H9 (cell line): ENCODE results near the gene HACE1. TPM values are rescaled to one million over a fixed set of nuclear protein-coding genes. Genes with fewer than 3 reads are reported as not detected.

ENCODE experiments used
- DNase-seq: peaks from one replicate; pipeline ENCODE4 v3.0.0-alpha.2; 2017
- H2AFZ ChIP-seq: one replicate; pipeline ENCODE4 v1.6.1; 2013; ENCODE audit warnings: mild to moderate bottlenecking, low read length, control low read depth, moderate library complexity
- H2AK5ac ChIP-seq: 2 replicates; pipeline ENCODE4 v1.6.1; 2013; ENCODE audit warnings: low read length, control low read depth, mixed read lengths; ENCODE audit not compliant: insufficient read length
- H2BK120ac ChIP-seq: one replicate; pipeline ENCODE4 v1.6.1; 2013; ENCODE audit warnings: low read depth, mild to moderate bottlenecking, low read length, control low read depth, inconsistent platforms; ENCODE audit not compliant: poor library complexity, severe bottlenecking
- H2BK12ac ChIP-seq: 2 replicates; pipeline ENCODE4 v1.6.1; 2013; ENCODE audit warnings: low read length, control low read depth, mixed read lengths, low read depth; ENCODE audit not compliant: insufficient read length
- H2BK15ac ChIP-seq: 2 replicates; pipeline ENCODE4 v1.6.1; 2013; ENCODE audit warnings: low read depth, low read length, control low read depth
- H2BK20ac ChIP-seq: one replicate; pipeline ENCODE4 v1.6.1; 2013; ENCODE audit warnings: low read depth, mild to moderate bottlenecking, low read length, control low read depth, inconsistent platforms; ENCODE audit not compliant: poor library complexity, severe bottlenecking
- H2BK5ac ChIP-seq: 2 replicates; pipeline ENCODE4 v1.6.1; 2013; ENCODE audit warnings: low read length, control low read depth, mixed read lengths; ENCODE audit not compliant: insufficient read length
- H3K14ac ChIP-seq: 2 replicates; pipeline ENCODE4 v1.6.1; 2013; ENCODE audit warnings: low read length, control low read depth; ENCODE audit not compliant: insufficient read depth
- H3K18ac ChIP-seq: 2 replicates; pipeline ENCODE4 v1.6.1; 2013; ENCODE audit warnings: low read depth, mild to moderate bottlenecking, mixed read lengths, low read length, control low read depth; ENCODE audit not compliant: insufficient read length
- H3K23ac ChIP-seq: 2 replicates; pipeline ENCODE4 v1.6.1; 2013; ENCODE audit warnings: low read length, control low read depth, mixed read lengths, low read depth; ENCODE audit not compliant: insufficient read length
- H3K23me2 ChIP-seq: 2 replicates; pipeline ENCODE4 v1.6.1; 2013; ENCODE audit warnings: low read depth, mild to moderate bottlenecking, mixed read lengths, low read length, control low read depth; ENCODE audit not compliant: insufficient read length, poor library complexity, severe bottlenecking
- H3K27ac ChIP-seq: 2 replicates; pipeline ENCODE4 v1.5.1; 2013; ENCODE audit warnings: low read length, control low read depth, mixed read lengths, low read depth; ENCODE audit not compliant: insufficient read length
- H3K27me3 ChIP-seq: 2 replicates; pipeline ENCODE4 v1.6.1; 2013; ENCODE audit warnings: low read length, control low read depth, inconsistent platforms; ENCODE audit not compliant: insufficient read depth
- H3K4ac ChIP-seq: 2 replicates; pipeline ENCODE4 v1.6.1; 2013; ENCODE audit warnings: low read depth, mild to moderate bottlenecking, control low read depth, inconsistent platforms, low read length, moderate library complexity
- H3K4me1 ChIP-seq: 2 replicates; pipeline ENCODE4 v1.6.1; 2013; ENCODE audit warnings: low read length, control low read depth, inconsistent platforms; ENCODE audit not compliant: insufficient read depth
- H3K4me2 ChIP-seq: 2 replicates; pipeline ENCODE4 v1.6.1; 2013; ENCODE audit warnings: low read length, control low read depth, mixed read lengths; ENCODE audit not compliant: insufficient read length, insufficient read depth
- H3K56ac ChIP-seq: 2 replicates; pipeline ENCODE4 v1.6.1; 2013; ENCODE audit warnings: low read depth, mild to moderate bottlenecking, mixed read lengths, low read length, control low read depth; ENCODE audit not compliant: insufficient read length
- H3K79me1 ChIP-seq: 2 replicates; pipeline ENCODE4 v1.6.1; 2013; ENCODE audit warnings: low read depth, mild to moderate bottlenecking, moderate library complexity, low read length, control low read depth, inconsistent platforms; ENCODE audit not compliant: insufficient read depth, poor library complexity, severe bottlenecking
- H3K79me2 ChIP-seq: 2 replicates; pipeline ENCODE4 v1.6.1; 2013; ENCODE audit warnings: low read length, control low read depth, inconsistent platforms; ENCODE audit not compliant: insufficient read depth
- H3K9ac ChIP-seq: 2 replicates; pipeline ENCODE4 v1.6.1; 2013; ENCODE audit warnings: low read length, control low read depth, mixed read lengths; ENCODE audit not compliant: insufficient read length; ENCODE audit errors: extremely low read depth
- H3K9me3 ChIP-seq: one replicate; pipeline ENCODE4 v1.6.1; 2013; ENCODE audit warnings: low read depth, low read length, inconsistent platforms; ENCODE audit not compliant: control insufficient read depth
- H3T11ph ChIP-seq: one replicate; pipeline ENCODE4 v1.6.1; 2013; ENCODE audit warnings: mild to moderate bottlenecking, low read length, control low read depth, inconsistent platforms
- H4K20me1 ChIP-seq: one replicate; pipeline ENCODE4 v1.6.1; 2013; ENCODE audit not compliant: control insufficient read depth, insufficient read length, insufficient read depth
- H4K5ac ChIP-seq: 2 replicates; pipeline ENCODE4 v1.6.1; 2013; ENCODE audit warnings: low read depth, mild to moderate bottlenecking, mixed read lengths, low read length, control low read depth; ENCODE audit not compliant: insufficient read length
- H4K8ac ChIP-seq: replicated peaks from 2 replicates; pipeline ENCODE4 v1.6.1; 2013; ENCODE audit warnings: low read length, control low read depth, mixed read lengths, low read depth; ENCODE audit not compliant: insufficient read length
- H4K91ac ChIP-seq: 2 replicates; pipeline ENCODE4 v1.6.1; 2013; ENCODE audit warnings: low read depth, mild to moderate bottlenecking, moderate library complexity, mixed read lengths, low read length, control low read depth; ENCODE audit not compliant: insufficient read length
- H3K27ac Mint-ChIP-seq, 3 experiments: 2 replicates in 2 of 3; 3 replicates in 1 of 3; pipeline ENCODE4 v1.8.0; 2020 to 2021; ENCODE audit warnings: mixed read lengths in 3 of 3, mild to moderate bottlenecking in 1 of 3, moderate library complexity in 1 of 3
- H3K27me3 Mint-ChIP-seq: 2 replicates; pipeline ENCODE4 v1.8.0; 2021; ENCODE audit warnings: low read depth, mild to moderate bottlenecking, moderate library complexity, mixed read lengths
- H3K36me3 Mint-ChIP-seq, 3 experiments: 2 replicates in 2 of 3; 3 replicates in 1 of 3; pipeline ENCODE4 v1.8.0; 2020 to 2021; ENCODE audit warnings: low read depth in 3 of 3, mixed read lengths in 3 of 3; ENCODE audit not compliant: insufficient read depth in 1 of 3
- H3K4me1 Mint-ChIP-seq, 2 experiments: 2 replicates each; pipeline ENCODE4 v1.8.0; 2020; ENCODE audit warnings: mixed read lengths in 2 of 2
- H3K4me3 Mint-ChIP-seq, 2 experiments: 2 replicates in 1 of 2; 3 replicates in 1 of 2; pipeline ENCODE4 v1.8.0; 2020 to 2021; ENCODE audit warnings: mild to moderate bottlenecking in 2 of 2, mixed read lengths in 2 of 2, moderate library complexity in 1 of 2
- H3K9me3 Mint-ChIP-seq, 2 experiments: 2 replicates in 1 of 2; 3 replicates in 1 of 2; pipeline ENCODE4 v1.8.0; 2020; ENCODE audit warnings: mild to moderate bottlenecking in 2 of 2, mixed read lengths in 2 of 2, moderate library complexity in 1 of 2
- WGBS: extraction: QIAGEN DNeasy Blood & Tissue Kit; methylation state at CpG from one replicate; pipeline ENCODE4 v1.1.7; 2013; ENCODE audit warnings: missing lambda C conversion rate, low lambda C conversion rate, mixed read lengths; ENCODE audit not compliant: insufficient read length; ENCODE audit errors: extremely low coverage; 5-methylcytosine and 5-hydroxymethylcytosine counted together
- total RNA-seq: library from RNA; stranded (reverse); gene quantifications from 2 replicates; pipeline ENCODE4 v1.2.1, GENCODE V29; 2021
- TF ChIP-seq, protein P1 (sequence below): fragments of 200-600 bp; sonication (generic); conservative IDR thresholded peaks from 3 replicates; pipeline ENCODE4 v1.8.0; 2021; ENCODE audit warnings: antibody characterized with exemption, mild to moderate bottlenecking

HACE1 gene
- total RNA-seq, 1 experiment from 2014 or later: 18.0 TPM

DNA sequence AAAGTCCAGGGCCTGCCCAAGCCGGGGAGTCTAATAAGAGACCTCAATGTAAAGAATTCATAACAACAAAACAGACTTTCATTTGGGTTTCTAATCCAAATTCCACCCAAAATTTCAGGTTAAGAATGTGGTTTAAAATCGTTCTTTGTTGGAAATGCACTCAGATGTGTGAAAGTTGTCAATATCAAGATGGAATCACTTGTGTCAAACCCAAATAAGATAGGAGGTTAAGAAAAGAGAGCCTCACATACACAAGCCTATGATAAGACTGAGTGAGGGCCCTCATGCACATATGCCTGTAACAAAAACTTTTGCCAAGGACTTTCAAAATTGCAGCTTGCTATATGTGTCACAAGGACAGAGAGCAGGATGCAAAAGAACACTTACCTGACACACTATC lies 145.7 kb downstream of the HACE1 start:
- Mint-ChIP-seq H3K9me3 (peaks cover 0 to 5% of the 10 kb centered on the region in 2 experiments; a peak in 1 of 5 replicates), H3K27ac (no peak overlapping the region; a peak in 1 of 7 replicates), H3K4me1 (peaks cover 3 to 4% of the 10 kb centered on the region in 2 experiments; a peak in 3 of 4 replicates), H3K27me3 (no peaks in the 10 kb centered on the region), H3K4me3 (no peak overlapping the region), H3K36me3 (peaks cover 0 to 7% (median 3%) of the 10 kb centered on the region in 3 experiments; a peak in 5 of 7 replicates)
- Histone ChIP-seq H2AK5ac (no peak overlapping the region), H4K20me1 (no peaks in the 10 kb centered on the region), H2BK120ac (no peak overlapping the region), H4K91ac (no peak overlapping the region), H2BK12ac (no peak overlapping the region), H3K18ac (no peak overlapping the region), H3K56ac (no peak overlapping the region), H3K9ac (no peak overlapping the region), H2BK20ac (no peak overlapping the region), H4K5ac (no peak overlapping the region), H3K23ac (no peak overlapping the region), H3T11ph (no peak overlapping the region), H3K4me1 (no peaks in the 10 kb centered on the region), H3K79me1 (no peaks in the 10 kb centered on the region), H3K4ac (no peak overlapping the region), H2AFZ (no peak overlapping the region), H2BK5ac (no peak overlapping the region), H3K9me3 (no peaks in the 10 kb centered on the region), H2BK15ac (no peak overlapping the region), H3K23me2 (no peaks in the 10 kb centered on the region), H3K4me2 (no peak overlapping the region), H3K27ac (no peak overlapping the region), H3K27me3 (no peaks in the 10 kb centered on the region), H4K8ac (no peak overlapping the region), H3K79me2 (no peaks in the 10 kb centered on the region), H3K14ac (no peak overlapping the region)
- WGBS: no CpG with 5 or more reads among the region's 2 CpGs
- TF ChIP-seq, protein P1, sequence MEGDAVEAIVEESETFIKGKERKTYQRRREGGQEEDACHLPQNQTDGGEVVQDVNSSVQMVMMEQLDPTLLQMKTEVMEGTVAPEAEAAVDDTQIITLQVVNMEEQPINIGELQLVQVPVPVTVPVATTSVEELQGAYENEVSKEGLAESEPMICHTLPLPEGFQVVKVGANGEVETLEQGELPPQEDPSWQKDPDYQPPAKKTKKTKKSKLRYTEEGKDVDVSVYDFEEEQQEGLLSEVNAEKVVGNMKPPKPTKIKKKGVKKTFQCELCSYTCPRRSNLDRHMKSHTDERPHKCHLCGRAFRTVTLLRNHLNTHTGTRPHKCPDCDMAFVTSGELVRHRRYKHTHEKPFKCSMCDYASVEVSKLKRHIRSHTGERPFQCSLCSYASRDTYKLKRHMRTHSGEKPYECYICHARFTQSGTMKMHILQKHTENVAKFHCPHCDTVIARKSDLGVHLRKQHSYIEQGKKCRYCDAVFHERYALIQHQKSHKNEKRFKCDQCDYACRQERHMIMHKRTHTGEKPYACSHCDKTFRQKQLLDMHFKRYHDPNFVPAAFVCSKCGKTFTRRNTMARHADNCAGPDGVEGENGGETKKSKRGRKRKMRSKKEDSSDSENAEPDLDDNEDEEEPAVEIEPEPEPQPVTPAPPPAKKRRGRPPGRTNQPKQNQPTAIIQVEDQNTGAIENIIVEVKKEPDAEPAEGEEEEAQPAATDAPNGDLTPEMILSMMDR: no peak
- DNase-seq: no peak
